Suprapubic skin (tissue), 4 donors: ENCODE results near the gene PRSS27. TPM values are rescaled to one million over a fixed set of nuclear protein-coding genes. Genes with fewer than 3 reads are reported as not detected.

Experiments used
- DNase-seq, 2 donors: peaks; one replicate each; pipeline ENCODE4 v3.0.0-alpha.2; 2019; ENCODE audit warnings: low spot score in 2 of 2
- H3K27ac ChIP-seq: fragments of 200-600 bp; sonication (generic); one replicate; pipeline ENCODE4 v1.5.1; 2019
- H3K27me3 ChIP-seq: fragments of 200-600 bp; sonication (generic); one replicate; pipeline ENCODE4 v1.5.1; 2019
- H3K36me3 ChIP-seq: fragments of 200-600 bp; sonication (generic); one replicate; pipeline ENCODE4 v1.5.1; 2019
- H3K4me1 ChIP-seq: fragments of 200-600 bp; sonication (generic); one replicate; pipeline ENCODE4 v1.5.1; 2019
- H3K4me3 ChIP-seq: fragments of 200-600 bp; sonication (generic); one replicate; pipeline ENCODE4 v1.5.1; 2019; ENCODE audit warnings: mild to moderate bottlenecking
- H3K9me3 ChIP-seq: fragments of 200-600 bp; sonication (generic); one replicate; pipeline ENCODE4 v1.5.1; 2019
- EP300 ChIP-seq: sonication (generic); formaldehyde crosslinking; IDR thresholded peaks from one replicate; pipeline ENCODE4 v1.6.1; 2017; ENCODE audit warnings: antibody characterized with exemption
- POLR2A ChIP-seq, 2 donors: fragments of 450-650 bp; IDR thresholded peaks; one replicate each; pipeline ENCODE4 v1.6.1; 2017; ENCODE audit warnings: antibody characterized with exemption in 2 of 2, mild to moderate bottlenecking in 2 of 2, moderate library complexity in 2 of 2
- POLR2AphosphoS5 ChIP-seq, 3 donors: sonication (generic); formaldehyde crosslinking; IDR thresholded peaks; one replicate each; pipeline ENCODE4 v1.6.1; 2017; ENCODE audit warnings: antibody characterized with exemption in 3 of 3
- WGBS: methylation state at CpG from one replicate; pipeline ENCODE4 v1.1.5; 2018; 5-methylcytosine and 5-hydroxymethylcytosine counted together
- total RNA-seq, 4 donors: library from RNA; depleted of rRNA; stranded (reverse); fragments of >200 nt; gene quantifications; one replicate each; pipeline ENCODE4 v1.1.0, GENCODE V29; 2016
- TF ChIP-seq, protein P1 (sequence below), 2 donors: fragments of 200-600 bp in 1 of 2; fragments of 450-650 bp in 1 of 2; sonication (generic) in 1 of 2; IDR thresholded peaks; one replicate each; pipeline ENCODE4 v1.5.1; 2016 to 2019; ENCODE audit warnings: antibody characterized with exemption in 2 of 2, mild to moderate bottlenecking in 1 of 2, moderate library complexity in 1 of 2

Gene PRSS27
- total RNA-seq, 4 donors from 2014 or later: 1.6 to 9.5 (median 5.6) TPM

DNA sequence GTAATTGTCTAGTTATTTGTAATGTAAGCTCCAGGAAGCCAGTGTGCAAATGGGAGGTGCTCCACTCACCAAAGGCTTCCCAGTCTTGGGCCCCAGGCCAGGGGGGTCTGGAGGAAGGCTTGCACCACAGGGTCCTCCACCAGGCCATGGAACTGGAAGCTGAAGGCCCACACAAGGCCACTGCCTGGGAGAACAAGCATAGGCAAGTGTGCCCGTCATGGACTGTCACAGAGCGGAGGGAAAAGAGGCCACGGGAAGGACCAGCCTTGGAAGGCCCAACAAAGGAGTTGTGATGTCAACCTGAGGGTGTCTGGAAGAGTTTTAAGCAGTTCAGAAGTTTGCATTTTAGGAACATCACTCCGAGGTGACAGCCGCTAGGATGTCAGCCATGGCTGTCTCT, 29.5 kb upstream of the PRSS27 start:
- Histone ChIP-seq H3K27ac (no peak overlapping the region), H3K27me3 (no peaks in the 10 kb centered on the region), H3K4me1 (peaks cover 17% of the 10 kb centered on the region), H3K9me3 (no peaks in the 10 kb centered on the region), H3K36me3 (no peaks in the 10 kb centered on the region), H3K4me3 (no peak overlapping the region)
- WGBS: 99% methylated on average over 5 of the region's 5 CpGs
- no peak for DNase-seq
- TF ChIP-seq POLR2AphosphoS5 (IDR thresholded peaks at IDR 0.05): no peak
- no peak for TF ChIP-seq EP300
- TF ChIP-seq, protein P1, sequence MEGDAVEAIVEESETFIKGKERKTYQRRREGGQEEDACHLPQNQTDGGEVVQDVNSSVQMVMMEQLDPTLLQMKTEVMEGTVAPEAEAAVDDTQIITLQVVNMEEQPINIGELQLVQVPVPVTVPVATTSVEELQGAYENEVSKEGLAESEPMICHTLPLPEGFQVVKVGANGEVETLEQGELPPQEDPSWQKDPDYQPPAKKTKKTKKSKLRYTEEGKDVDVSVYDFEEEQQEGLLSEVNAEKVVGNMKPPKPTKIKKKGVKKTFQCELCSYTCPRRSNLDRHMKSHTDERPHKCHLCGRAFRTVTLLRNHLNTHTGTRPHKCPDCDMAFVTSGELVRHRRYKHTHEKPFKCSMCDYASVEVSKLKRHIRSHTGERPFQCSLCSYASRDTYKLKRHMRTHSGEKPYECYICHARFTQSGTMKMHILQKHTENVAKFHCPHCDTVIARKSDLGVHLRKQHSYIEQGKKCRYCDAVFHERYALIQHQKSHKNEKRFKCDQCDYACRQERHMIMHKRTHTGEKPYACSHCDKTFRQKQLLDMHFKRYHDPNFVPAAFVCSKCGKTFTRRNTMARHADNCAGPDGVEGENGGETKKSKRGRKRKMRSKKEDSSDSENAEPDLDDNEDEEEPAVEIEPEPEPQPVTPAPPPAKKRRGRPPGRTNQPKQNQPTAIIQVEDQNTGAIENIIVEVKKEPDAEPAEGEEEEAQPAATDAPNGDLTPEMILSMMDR (IDR thresholded peaks at IDR 0.05): no peak
- no peak for TF ChIP-seq POLR2A (IDR thresholded peaks at IDR 0.05)

DNA sequence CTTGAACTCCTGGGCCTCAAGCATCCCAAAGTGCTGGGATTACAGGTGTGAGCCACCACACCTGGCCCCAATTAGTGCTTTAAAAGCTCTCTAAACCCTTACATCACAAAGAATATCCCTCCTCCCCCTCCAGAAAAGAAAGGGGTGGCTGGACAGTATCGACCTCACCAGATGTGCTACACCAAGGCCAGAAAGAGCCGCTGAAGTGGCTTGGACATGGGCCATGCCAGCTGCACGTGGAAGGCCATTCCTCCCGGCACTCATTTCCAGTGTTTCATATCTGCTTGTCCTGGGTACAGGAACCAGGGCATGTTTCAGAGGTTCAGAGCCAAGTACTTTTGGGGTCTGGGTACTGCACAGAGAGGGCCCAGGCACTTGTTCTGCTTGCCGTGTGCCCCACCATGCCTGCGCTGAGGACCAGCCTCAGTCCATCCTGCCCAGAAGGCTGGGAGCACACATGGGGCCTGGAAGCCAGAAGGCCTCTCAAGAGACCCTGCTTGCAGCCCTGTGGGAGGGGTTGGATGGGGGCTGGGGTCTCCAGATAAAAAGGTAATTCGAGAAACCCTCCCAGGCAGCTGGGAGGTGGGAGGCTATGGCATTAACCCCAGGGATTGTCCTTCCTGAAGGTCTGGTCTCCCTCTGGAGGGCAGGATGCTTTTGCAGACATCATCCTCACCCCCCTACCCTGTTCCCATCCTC, 28.9 kb upstream of the PRSS27 start:
- WGBS: 80% methylated on average over 5 of the region's 7 CpGs
- DNase-seq: no peak
- no peak for TF ChIP-seq POLR2AphosphoS5 (IDR thresholded peaks at IDR 0.05)
- TF ChIP-seq, protein P1 (IDR thresholded peaks at IDR 0.05): no peak
- no peak for TF ChIP-seq POLR2A (IDR thresholded peaks at IDR 0.05)
- TF ChIP-seq EP300: no peak
- peaks cover 11% of the 10 kb centered on the region for H3K4me1 ChIP-seq
- H3K27me3 ChIP-seq: no peaks in the 10 kb centered on the region
- no peaks in the 10 kb centered on the region for H3K9me3 ChIP-seq
- no peak overlapping the region for H3K4me3 ChIP-seq
- H3K36me3 ChIP-seq: no peaks in the 10 kb centered on the region
- no peak overlapping the region for H3K27ac ChIP-seq

DNA sequence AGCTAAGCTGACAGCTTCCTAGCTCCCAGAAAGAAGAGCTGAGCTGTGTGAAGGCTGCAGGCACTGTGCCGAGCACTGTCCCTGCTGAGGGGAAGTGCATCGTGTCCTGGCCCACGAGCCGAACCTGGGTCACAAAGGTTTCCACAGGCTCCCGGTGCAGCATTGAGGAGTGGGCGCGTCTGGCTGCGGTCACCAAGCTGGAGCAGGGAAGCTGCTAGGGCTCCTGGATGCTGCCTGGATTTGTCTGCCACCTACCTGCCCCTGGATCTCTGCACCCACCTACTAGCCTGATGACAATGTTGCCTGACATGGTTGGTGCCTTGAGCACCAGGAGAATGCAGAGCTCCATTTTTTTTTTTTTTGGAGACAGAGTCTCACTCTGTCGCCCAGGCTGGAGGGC, 25.9 kb upstream of the PRSS27 start:
- Histone ChIP-seq H3K36me3 (no peaks in the 10 kb centered on the region), H3K4me3 (no peak overlapping the region), H3K9me3 (no peaks in the 10 kb centered on the region), H3K27me3 (no peaks in the 10 kb centered on the region), H3K27ac (no peak overlapping the region), H3K4me1 (no peaks in the 10 kb centered on the region)
- TF ChIP-seq EP300: no peak
- no peak for TF ChIP-seq POLR2AphosphoS5 (IDR thresholded peaks at IDR 0.05)
- no peak for TF ChIP-seq POLR2A (IDR thresholded peaks at IDR 0.05)
- TF ChIP-seq, protein P1 (IDR thresholded peaks at IDR 0.05): no peak
- no peak for DNase-seq
- 94% methylated on average over 4 of the region's 9 CpGs for WGBS

DNA sequence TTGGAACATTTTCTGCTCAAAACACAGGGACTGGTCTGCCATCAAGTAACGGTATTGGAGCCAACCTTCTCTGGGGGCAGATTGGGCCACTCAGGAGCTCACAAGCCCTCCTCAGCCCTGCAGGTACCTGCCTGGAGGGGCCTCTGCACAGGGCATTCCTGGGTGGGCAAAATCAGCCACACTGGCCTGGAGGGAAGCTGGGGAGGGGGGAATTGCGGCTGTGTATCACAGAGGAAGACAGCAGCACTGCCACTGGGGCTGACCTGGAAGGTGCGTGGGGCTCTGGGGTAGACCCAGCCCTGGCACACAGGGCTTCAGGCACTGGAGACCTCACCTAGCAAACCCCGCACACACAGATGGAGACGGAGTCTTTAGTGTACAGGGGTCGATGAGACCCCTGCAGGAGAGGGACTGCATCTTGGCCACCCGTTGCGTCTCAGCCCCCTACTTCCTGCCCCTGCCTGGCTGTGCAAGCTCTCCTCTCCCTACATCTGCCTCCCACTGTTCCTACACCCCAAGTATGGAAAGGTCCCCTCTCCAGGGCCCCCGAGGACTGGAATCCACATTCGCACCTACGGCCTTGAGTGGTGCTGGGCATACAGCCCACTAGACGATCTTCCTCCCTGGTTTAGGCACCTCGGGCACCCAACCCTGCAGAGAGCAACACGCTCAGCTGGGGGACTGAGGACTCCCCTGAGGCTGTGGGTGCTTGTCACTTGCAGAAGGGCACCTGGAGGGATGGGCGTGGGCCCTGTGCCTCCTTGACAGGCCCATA, 25.3 kb upstream of the PRSS27 start:
- no peak for DNase-seq
- Histone ChIP-seq H3K36me3 (no peaks in the 10 kb centered on the region), H3K9me3 (no peaks in the 10 kb centered on the region), H3K27me3 (peaks cover under 1% of the 10 kb centered on the region), H3K4me3 (no peak overlapping the region), H3K4me1 (no peaks in the 10 kb centered on the region), H3K27ac (no peak overlapping the region)
- 66% methylated on average over 11 of the region's 15 CpGs for WGBS
- TF ChIP-seq, protein P1 (IDR thresholded peaks at IDR 0.05): no peak
- TF ChIP-seq POLR2AphosphoS5 (IDR thresholded peaks at IDR 0.05) (no peak), POLR2A (IDR thresholded peaks at IDR 0.05) (no peak), EP300 (no peak)

DNA sequence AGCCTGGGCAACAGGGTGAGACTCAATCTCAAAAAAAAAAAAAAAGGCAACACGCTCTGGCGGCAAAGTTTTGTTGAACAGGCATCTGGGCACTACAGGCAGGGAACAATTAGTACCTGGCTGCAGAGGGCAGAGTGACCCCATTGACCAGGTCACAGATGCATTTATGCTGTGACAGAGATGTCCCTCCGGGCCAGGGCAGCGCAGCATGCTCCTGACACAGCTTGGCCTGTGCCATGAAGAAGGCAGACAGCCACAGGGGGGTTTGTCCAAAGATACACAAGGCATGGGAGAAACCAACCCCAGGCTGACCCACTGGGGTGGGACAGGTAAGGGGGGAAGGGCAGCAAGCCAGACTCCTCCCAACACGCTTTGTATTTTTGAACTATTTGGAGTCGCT, 24.7 kb upstream of the PRSS27 start:
- Histone ChIP-seq H3K27me3 (peaks cover 7% of the 10 kb centered on the region), H3K27ac (no peak overlapping the region), H3K4me1 (no peaks in the 10 kb centered on the region), H3K36me3 (no peaks in the 10 kb centered on the region), H3K9me3 (no peaks in the 10 kb centered on the region), H3K4me3 (no peak overlapping the region)
- DNase-seq: no peak
- TF ChIP-seq POLR2A (IDR thresholded peaks at IDR 0.05) (no peak), POLR2AphosphoS5 (IDR thresholded peaks at IDR 0.05) (no peak), EP300 (no peak)
- TF ChIP-seq, protein P1 (IDR thresholded peaks at IDR 0.05): no peak
- WGBS: 95% methylated on average over 6 of the region's 6 CpGs
